NK-92 (cell line): ENCODE results near the gene HSPA4L.

Source experiments
- DNase-seq: peaks from one replicate; lab custom pipeline; 2025; ENCODE audit not compliant: unreplicated experiment; lab: John Stamatoyannopoulos, UW

The HSPA4L gene

GRCh38 chr4:127783026-127783769, 1.1 kb downstream of the HSPA4L start:
- no peak for DNase-seq

DNA sequence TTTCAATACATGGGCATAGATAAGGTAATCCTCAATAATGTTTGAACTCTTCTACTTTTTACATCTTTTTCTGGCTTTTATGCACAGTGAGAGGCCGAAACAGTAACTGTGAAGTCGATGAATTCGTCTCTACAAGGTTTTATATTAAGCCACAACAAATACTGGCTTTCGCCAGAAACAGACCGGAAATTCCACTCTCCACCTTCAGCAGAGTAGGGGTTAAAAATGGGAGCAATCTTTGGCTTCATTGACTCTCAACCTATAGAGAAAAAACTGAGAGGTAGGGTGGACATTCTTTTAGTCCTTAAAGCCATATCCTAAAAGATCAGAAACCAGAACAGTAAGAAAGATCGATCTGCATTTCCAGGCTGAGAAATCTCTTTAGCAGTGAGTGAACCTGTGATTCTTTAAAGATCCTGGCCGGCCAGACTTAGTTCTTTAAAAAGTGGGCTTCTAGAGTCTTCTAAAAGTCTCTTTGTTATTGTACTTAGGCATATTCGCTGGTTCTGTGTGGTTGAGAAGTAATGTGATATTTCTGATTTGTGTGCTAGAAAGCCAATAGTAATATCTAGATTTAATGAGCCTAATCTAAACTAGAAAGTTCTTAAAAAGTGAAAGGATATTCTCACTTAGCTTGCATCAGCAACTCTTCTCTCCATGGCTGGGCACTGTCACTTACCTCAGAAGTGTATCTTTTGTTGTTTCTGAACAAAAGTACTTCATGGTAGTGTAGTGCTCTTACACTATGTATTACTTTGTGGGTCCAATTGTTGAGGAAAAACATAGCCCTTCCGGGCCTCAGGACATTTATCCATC, 2.0 kb downstream of the HSPA4L start:
- DNase-seq, result no peak

DNA sequence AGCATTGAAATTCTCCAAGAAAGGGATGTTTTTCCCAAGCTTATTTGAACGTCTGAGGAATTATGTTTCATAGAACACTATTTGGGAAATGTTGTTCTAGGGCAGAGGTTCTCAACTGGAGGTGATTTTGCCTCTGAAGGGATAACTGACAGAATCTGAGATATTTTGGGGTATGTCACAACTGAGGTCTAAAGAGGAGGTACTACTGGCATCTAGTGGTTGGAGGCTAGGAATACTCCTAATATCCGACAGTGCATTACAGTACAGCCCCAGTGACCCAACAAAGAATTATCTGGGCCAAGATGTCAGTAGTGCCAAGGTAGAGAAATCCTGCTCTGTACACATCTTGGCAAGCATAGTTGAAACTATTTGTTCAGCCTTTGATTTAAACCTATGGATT, 6.4 kb downstream of the HSPA4L start:
- no peak for DNase-seq

DNA sequence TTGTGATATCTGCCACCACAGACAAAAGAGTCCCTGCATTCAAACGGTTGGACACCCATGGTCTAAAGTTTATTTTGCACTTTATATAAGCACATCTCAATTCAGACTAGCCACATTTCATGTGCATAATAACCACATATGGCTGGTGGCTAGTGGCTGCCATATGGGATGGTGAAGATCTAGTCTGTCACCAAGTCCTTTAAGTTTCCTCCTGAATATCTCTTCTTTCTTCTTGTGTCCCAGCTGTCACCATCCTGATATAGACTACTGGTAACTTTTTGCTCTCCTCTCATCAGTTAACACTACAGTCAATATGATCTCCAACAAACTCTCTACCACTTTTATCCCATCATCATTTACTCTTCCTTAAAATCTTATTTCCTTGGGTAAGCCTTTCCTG, 9.3 kb downstream of the HSPA4L start:
- no peak for DNase-seq

GRCh38 chr4:127793528-127793927, 11.4 kb downstream of the HSPA4L start:
- no peak for DNase-seq

- no peak for DNase-seq
These were observed 17.6 kb downstream of the HSPA4L start for GRCh38 chr4:127799711-127800110.

DNA sequence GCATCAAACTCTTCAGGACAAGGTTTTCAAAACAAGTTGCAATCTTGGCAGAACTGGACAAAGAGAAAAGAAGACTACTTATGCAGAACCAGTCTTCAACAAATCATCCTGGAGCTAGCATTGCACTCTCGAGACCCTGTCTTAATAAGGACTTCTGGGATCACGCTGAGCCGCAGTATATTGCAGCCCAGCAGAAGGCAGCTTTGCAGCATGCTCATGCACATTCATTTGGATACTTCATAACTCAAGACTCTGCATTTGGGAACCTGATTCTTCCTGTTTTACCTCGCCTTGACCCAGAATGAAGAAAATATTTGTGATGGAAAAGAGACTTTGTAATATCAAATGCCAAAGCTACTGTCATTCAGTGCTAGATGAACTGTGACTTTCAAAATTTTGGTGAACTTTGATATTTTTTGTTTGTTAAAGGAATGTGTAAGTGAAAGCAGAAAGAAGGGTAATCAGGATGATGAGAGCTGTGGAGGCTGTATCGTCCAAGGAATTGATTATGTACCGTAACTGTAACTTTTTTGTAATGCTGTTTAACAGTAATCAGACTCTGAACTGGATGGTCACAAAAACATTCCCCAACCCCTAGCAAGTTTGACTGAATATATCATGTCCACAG, 27.2 kb downstream of the HSPA4L start:
- no peak for DNase-seq

GRCh38 chr4:127810551-127810950, 28.4 kb downstream of the HSPA4L start:
- no peak for DNase-seq

GRCh38 chr4:127822430-127822829, 40.3 kb downstream of the HSPA4L start:
- DNase-seq, result no peak

DNA sequence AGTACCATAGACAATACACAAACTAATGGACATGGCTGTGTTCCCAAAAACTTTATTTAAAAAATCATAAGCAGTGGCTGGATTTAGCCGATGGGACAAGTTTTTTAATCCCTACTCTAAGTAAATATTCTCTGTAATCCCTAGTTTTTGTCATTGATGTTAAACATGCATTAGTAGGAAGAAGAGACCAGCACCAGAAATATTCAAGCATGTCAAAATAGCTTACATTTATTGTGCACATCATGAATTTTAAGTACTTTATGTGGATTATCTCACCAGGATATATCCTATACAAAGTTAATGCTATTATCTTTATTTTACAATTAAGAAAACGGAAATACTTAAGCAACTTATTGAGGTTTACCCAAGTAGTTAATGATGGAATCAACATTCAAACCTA, 46.0 kb downstream of the HSPA4L start:
- no peak for DNase-seq

GRCh38 chr4:127829014-127829413, 46.9 kb downstream of the HSPA4L start:
- no peak for DNase-seq

GRCh38 chr4:127832585-127832984, 50.5 kb downstream of the HSPA4L start:
- no peak for DNase-seq

DNA sequence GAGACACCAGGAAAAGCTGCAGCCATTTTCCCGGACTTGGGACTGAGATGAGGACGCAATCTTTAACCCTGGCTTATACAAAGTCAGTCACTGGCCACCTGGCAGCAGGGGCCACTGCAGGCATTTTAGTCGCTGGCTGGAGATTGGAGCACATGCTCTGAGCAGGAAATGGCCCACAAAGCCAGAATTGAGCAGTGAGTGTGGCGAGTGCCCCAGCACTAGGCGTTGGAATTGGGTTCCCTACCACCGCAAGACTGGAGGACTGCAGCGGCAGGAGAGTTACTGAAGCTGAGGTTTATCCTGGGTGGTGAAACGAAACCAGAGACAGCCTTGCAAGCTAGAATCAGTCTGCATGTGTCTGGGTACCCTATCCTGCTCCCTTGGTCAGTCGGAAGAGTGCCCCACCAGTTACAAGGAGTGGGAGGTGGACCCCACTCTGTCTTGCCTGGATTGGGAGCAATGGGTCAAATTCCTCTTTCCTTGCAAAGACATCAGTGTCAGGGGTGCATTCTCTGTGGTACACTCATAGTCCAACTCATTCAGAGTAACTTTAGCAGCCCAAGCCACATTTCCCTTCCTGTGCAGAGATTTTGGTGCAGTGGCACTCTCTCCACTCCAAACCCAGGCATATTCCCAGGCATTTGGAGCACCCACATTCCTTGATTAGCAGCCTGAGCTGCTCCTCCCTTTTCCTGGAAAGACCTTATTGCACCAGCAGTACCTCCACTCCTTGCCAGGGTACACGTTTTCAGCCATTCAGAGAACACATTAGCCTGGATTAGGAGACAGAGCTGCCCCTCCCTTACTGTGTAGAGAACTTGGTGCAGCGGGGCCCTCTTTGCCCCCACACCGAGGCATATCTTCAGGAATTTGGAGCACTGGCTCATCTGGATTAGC, 61.8 kb downstream of the HSPA4L start:
- no peak for DNase-seq

- DNase-seq, result no peak
These were observed 62.5 kb downstream of the HSPA4L start for GRCh38 chr4:127844601-127845116.

DNA sequence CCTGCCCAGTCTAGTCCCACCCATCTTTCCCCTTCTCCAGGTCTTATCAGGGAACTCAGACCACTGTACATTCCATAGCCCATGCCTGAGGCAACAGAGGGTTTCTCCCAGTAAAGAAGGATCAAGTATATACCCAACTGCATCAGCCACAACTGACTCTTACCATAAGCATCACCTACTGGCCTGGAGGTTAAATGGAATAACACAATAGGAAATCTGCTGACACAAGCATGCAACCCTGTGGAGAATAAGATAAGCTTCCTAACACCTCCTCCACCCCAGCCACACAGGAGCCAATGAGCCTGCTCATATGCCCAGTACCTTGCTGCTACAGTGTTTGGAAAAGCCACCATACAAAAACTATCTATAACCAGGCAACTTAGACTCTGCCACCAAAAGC, 63.9 kb downstream of the HSPA4L start:
- no peak for DNase-seq

DNA sequence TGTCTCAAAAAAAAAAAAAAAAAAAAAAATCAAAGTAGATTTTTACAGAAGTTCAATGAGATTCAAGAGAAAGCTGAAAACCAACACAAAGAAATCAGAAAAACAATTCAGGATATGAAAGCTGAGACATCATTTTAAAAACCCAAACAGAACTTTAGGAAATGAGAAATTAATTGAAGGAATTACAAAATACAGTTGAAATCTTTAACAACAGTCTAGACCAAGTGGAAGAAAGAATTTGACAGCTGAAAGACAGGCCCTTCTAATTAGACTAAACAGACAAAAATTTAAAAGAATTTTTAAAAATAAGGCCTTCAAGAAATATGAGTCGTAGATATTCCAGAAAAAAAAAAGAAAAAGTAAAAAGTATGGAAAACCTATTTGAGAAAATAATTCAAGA, 64.6 kb downstream of the HSPA4L start:
- no peak for DNase-seq

DNA sequence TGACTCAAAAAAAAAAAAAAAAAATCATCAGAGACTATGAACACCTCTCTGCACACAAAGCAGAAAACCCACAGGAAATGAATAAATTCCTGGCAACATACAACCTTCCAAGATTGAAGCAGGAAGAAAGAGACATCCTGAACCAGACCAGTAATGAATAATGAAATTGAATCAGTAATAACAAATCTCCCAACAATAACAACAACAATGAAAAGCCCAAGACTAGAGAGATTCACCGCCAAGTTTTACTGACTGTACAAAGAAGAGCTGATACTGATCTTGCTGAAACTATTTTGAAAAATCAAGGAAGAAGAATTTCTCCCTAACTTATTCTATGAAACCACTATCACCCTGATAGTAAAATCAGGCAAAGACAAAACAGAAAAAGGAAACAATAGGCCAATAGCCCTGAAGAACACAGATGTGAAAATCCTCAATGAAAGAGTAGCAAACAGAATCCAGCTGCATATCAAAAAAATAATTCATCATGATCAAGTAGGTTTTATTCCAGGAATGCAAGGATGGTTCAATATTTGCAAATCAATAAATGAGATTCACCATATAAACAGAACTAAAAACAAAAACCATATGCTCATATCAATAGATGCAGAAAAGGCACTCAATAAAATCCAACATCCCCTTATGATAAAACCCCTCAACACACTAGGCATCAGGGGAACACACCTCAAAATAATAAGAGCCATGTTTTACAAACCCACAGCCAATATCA, 67.5 kb downstream of the HSPA4L start:
- no peak for DNase-seq

- no peak for DNase-seq
These were observed 70.5 kb downstream of the HSPA4L start for GRCh38 chr4:127852661-127853060.

DNA sequence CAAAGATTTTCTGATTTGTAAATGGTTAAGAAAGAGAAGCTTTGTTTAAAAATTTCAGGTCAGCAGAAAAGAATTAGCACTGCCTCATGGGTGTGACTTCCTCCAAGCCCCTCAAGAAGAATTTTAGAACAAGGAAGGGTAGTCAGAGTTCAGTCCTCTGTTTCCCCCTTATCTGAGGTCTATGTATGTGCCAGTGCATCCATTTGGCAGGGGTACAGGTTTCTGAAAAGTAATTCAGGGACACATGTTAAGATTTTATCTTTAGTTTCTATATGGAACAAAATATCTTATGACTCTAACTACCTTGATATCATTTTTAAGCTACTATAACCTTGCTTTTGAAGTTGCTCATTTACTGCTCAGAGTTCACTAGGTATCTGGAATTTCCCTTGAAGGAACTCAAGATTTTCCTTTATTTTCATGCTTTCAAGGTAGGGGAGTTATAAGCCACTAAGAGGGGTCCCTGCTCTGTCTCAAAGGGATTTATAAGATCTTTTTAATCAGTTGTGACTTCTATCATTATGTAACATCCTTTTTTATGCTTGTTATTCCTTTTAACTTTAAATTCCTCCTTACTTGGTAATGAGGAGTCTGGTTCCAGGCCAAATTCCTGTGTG, 74.2 kb downstream of the HSPA4L start:
- DNase-seq, result no peak
